Endothelial cell of umbilical vein (primary cell): ENCODE measurements around the gene TAF10. TPM values are rescaled to one million over a fixed set of nuclear protein-coding genes. Genes with fewer than 3 reads are reported as not detected.

Experiments
- BruUV-seq: library from RNA; stranded (reverse); fragments of 400-500 nt; replicated peaks from 2 replicates; lab custom pipeline; 2021; lab: Mats Ljungman, UMichigan
- CTCF ChIA-PET: fragments of 300-600, 350-600 bp; sonication (Branson Sonifier 250); formaldehyde crosslinking; loops from one replicate; lab custom pipeline; 2021; ENCODE audit warnings: antibody characterized with exemption, inconsistent platforms; lab: Charles Lee
- POLR2A ChIA-PET: fragments of 300-600, 350-600 bp; sonication (Branson Sonifier 250); formaldehyde crosslinking; loops from one replicate; lab custom pipeline; 2021; ENCODE audit warnings: antibody characterized with exemption, inconsistent platforms; lab: Charles Lee
- DNase-seq: peaks from one replicate; pipeline ENCODE4 v3.0.0-alpha.2; 2011; ENCODE audit warnings: low read depth, low spot score
- FAIRE-seq: peaks from 2 replicates; lab custom pipeline; 2011; peaks lifted over from hg19 to GRCh38; lab: Jason Lieb, UNC
- H2AFZ ChIP-seq: 2 replicates; pipeline ENCODE4 v1.6.0; 2012; ENCODE audit warnings: low read depth, low read length, control low read depth, inconsistent platforms
- H3K27ac ChIP-seq: 2 replicates; pipeline ENCODE4 v1.5.1; 2011; ENCODE audit warnings: low read depth, mild to moderate bottlenecking, control low read depth, low read length, moderate library complexity; ENCODE audit not compliant: insufficient read depth
- H3K27me3 ChIP-seq, 2 experiments: 2 replicates each; pipeline versions ENCODE4 v1.6.0 to v1.6.1; 2011; ENCODE audit warnings: low read length in 2 of 2, mixed read lengths in 1 of 2; ENCODE audit not compliant: control insufficient read depth in 2 of 2, insufficient read depth in 2 of 2
- H3K36me3 ChIP-seq, 2 experiments: 2 replicates in 1 of 2; 3 replicates in 1 of 2; pipeline ENCODE4 v1.5.1; 2011; ENCODE audit warnings: low read length in 2 of 2, mild to moderate bottlenecking in 1 of 2, moderate library complexity in 1 of 2; ENCODE audit not compliant: control insufficient read depth in 2 of 2, insufficient read depth in 2 of 2; ENCODE audit errors: extremely low read depth in 1 of 2
- H3K4me1 ChIP-seq: 3 replicates; pipeline ENCODE4 v1.5.1; 2011; ENCODE audit warnings: mild to moderate bottlenecking, low read length; ENCODE audit not compliant: control insufficient read depth, insufficient read depth; ENCODE audit errors: extremely low read depth
- H3K4me2 ChIP-seq: 2 replicates; pipeline ENCODE4 v1.6.1; 2011; ENCODE audit warnings: low read length, control low read depth, mixed read lengths; ENCODE audit not compliant: insufficient read depth
- H3K4me3 ChIP-seq, 3 experiments: fragments of 200-600 bp in 1 of 3; sonication (generic), shearing (Covaris generic) in 1 of 3; replicated peaks in 1 of 3; 2 replicates each; pipeline ENCODE4 v1.5.1; 2011 to 2016; ENCODE audit warnings: control low read depth in 3 of 3, low read length in 3 of 3, mild to moderate bottlenecking in 2 of 3, inconsistent platforms in 1 of 3, low read depth in 1 of 3, moderate library complexity in 1 of 3; ENCODE audit not compliant: insufficient read depth in 1 of 3
- H3K79me2 ChIP-seq: 2 replicates; pipeline ENCODE4 v1.6.0; 2012; ENCODE audit warnings: low read length, inconsistent platforms; ENCODE audit not compliant: control insufficient read depth, insufficient read depth
- H3K9ac ChIP-seq: replicated peaks from 2 replicates; pipeline ENCODE3; 2011; ENCODE audit warnings: low read length, control low read depth; ENCODE audit not compliant: insufficient read depth; ENCODE audit errors: extremely low read depth
- H3K9me1 ChIP-seq: replicated peaks from 3 replicates; pipeline ENCODE4 v1.6.0; 2011; ENCODE audit warnings: mild to moderate bottlenecking, low read length; ENCODE audit not compliant: control insufficient read depth, insufficient read depth; ENCODE audit errors: extremely low read depth
- H3K9me3 ChIP-seq: replicated peaks from 2 replicates; pipeline ENCODE4 v1.5.1; 2012; ENCODE audit warnings: low read length, inconsistent platforms; ENCODE audit not compliant: control insufficient read depth, insufficient read depth
- H4K20me1 ChIP-seq: replicated peaks from 2 replicates; pipeline ENCODE3; 2011; ENCODE audit warnings: mild to moderate bottlenecking, low read length; ENCODE audit not compliant: control insufficient read depth, insufficient read depth; ENCODE audit errors: extremely low read depth
- CTCF ChIP-seq, 2 donors: IDR thresholded peaks; 1 replicate in 1 of 2; 2 replicates in 1 of 2; pipeline ENCODE4 v1.5.1; 2011; ENCODE audit warnings: low read length in 2 of 2, mild to moderate bottlenecking in 2 of 2, moderate library complexity in 2 of 2, control low read depth in 1 of 2, inconsistent platforms in 1 of 2, low read depth in 1 of 2; ENCODE audit not compliant: insufficient read depth in 1 of 2; ENCODE audit errors: extremely low read depth in 1 of 2
- EZH2 ChIP-seq: IDR thresholded peaks from 2 replicates; pipeline ENCODE4 v1.6.1; 2012; ENCODE audit warnings: borderline replicate concordance, low read depth, mild to moderate bottlenecking, moderate library complexity, low read length, inconsistent platforms; ENCODE audit not compliant: severe bottlenecking
- FOS ChIP-seq: IDR thresholded peaks from 2 replicates; pipeline ENCODE4 v1.6.1; 2011; ENCODE audit warnings: mild to moderate bottlenecking, low read length, moderate library complexity, borderline replicate concordance; ENCODE audit not compliant: insufficient read depth
- GATA2 ChIP-seq: IDR thresholded peaks from 2 replicates; pipeline ENCODE4 v1.7.0; 2011; ENCODE audit warnings: low read depth, mild to moderate bottlenecking, moderate library complexity, mixed read lengths, low read length; ENCODE audit not compliant: insufficient read length, insufficient read depth
- JUN ChIP-seq: IDR thresholded peaks from 2 replicates; pipeline ENCODE4 v1.6.1; 2011; ENCODE audit warnings: borderline replicate concordance, low read depth; ENCODE audit not compliant: insufficient read length, insufficient read depth
- MAX ChIP-seq: IDR thresholded peaks from 2 replicates; pipeline ENCODE4 v1.6.1; 2011; ENCODE audit not compliant: insufficient read depth, insufficient read length
- MYC ChIP-seq: IDR thresholded peaks from one replicate; pipeline ENCODE4 v1.6.1; 2011; ENCODE audit warnings: mild to moderate bottlenecking, low read depth, low read length
- POLR2A ChIP-seq: IDR thresholded peaks from 2 replicates; pipeline ENCODE4 v1.6.1; 2012; ENCODE audit warnings: low read depth, mild to moderate bottlenecking, control low read depth, low read length
- POLR2AphosphoS5 ChIP-seq: IDR thresholded peaks from 2 replicates; pipeline ENCODE4 v1.6.1; 2012; ENCODE audit warnings: low read depth, mild to moderate bottlenecking, control low read depth, low read length, moderate library complexity; ENCODE audit not compliant: insufficient read depth
- dilution Hi-C: fragments of 300-500 bp; cut with MboI; formaldehyde crosslinking; loops from one replicate; pipeline ENCODE4 v1.15.0; 2019; ENCODE audit warnings: low sequenced_read_pairs; ENCODE audit not compliant: extremely low pct_ligation_motif_present
- intact Hi-C: fragments of 100-400 bp; cut with micrococcal nuclease; formaldehyde crosslinking; loops from one replicate; pipeline ENCODE4 v1.10.0; 2022
- polyA plus RNA-seq, 4 experiments: library from polyadenylated mRNA; depleted of rRNA in 3 of 4; stranded (reverse) in 3 of 4; unstranded in 1 of 4; fragments of >200 nt; gene quantifications; 2 replicates each; pipeline versions ENCODE4 v1.2.1 to v1.2.3, GENCODE V29; 2011 to 2012; ENCODE audit warnings: missing spikeins in 1 of 4
- total RNA-seq: library from RNA; stranded (reverse); gene quantifications from 2 replicates; pipeline ENCODE4 v1.2.3, GENCODE V29; 2021

The TAF10 gene
- total and polyA plus RNA-seq, 2 donors (not counting 3 experiments of a cell fraction or from before 2014, with no cell fraction given), result 86.2 to 149 TPM

- Histone ChIP-seq H3K79me2 (peaks cover 2% of the 10 kb centered on the region), H3K4me1 (peaks cover 15% of the 10 kb centered on the region), H3K9me3 (no peaks in the 10 kb centered on the region), H3K4me2 (no peak overlapping the region), H3K27me3 (no peaks in the 10 kb centered on the region), H3K36me3 (no peaks in the 10 kb centered on the region), H2AFZ (no peak overlapping the region), H3K9me1 (no peaks in the 10 kb centered on the region), H3K9ac (no peak overlapping the region), H3K27ac (no peak overlapping the region), H4K20me1 (no peaks in the 10 kb centered on the region), H3K4me3 (no peak overlapping the region)
- CTCF ChIA-PET, result interaction anchor here (0.9 to 1.5 kb wide), 3 partner anchors 21 to 123 kb away, joined by 4 read pairs; partner anchors contain the start of gene TPP1
- dilution Hi-C loops, result no loop called here
- no peak for FAIRE-seq
- POLR2A ChIA-PET, result no interaction called here
- intact Hi-C loops, result no loop called here
- no peak for DNase-seq
- no TSS peak for BruUV-seq
- TF ChIP-seq POLR2AphosphoS5, result no peak
- no peak for TF ChIP-seq MYC
- TF ChIP-seq CTCF (IDR thresholded peaks at IDR 0.05; ENCODE audit: extremely low read depth in 1 of 2, insufficient read depth in 1 of 2, low read depth in 1 of 2, low read length in 2 of 2), result no peak
- no peak for TF ChIP-seq POLR2A
- no peak for TF ChIP-seq JUN
Measured at GRCh38 chr11:6653656-6654055, 41.6 kb upstream of the TAF10 start.

GRCh38 chr11:6653097-6653496, 41.1 kb upstream of the TAF10 start:
- ChIA-PET CTCF (interaction anchor here (1.3 to 1.5 kb wide), 2 partner anchors 17 to 274 kb away, joined by 3 to 5 read pairs; no protein-coding TSS in a partner anchor), POLR2A (no interaction called here)
- BruUV-seq, result no TSS peak
- Histone ChIP-seq H3K9me1 (no peaks in the 10 kb centered on the region), H3K4me1 (peaks cover 19% of the 10 kb centered on the region), H3K36me3 (no peaks in the 10 kb centered on the region), H3K4me2 (no peak overlapping the region), H3K4me3 (no peak overlapping the region), H3K27me3 (no peaks in the 10 kb centered on the region), H3K9me3 (no peaks in the 10 kb centered on the region), H3K27ac (no peak overlapping the region), H3K9ac (no peak overlapping the region), H4K20me1 (no peaks in the 10 kb centered on the region), H2AFZ (no peak overlapping the region), H3K79me2 (peaks cover 2% of the 10 kb centered on the region)
- DNase-seq (no peak), FAIRE-seq (no peak)
- intact Hi-C loops, result no loop called here
- TF ChIP-seq GATA2 (no peak), POLR2AphosphoS5 (no peak), MAX (no peak), JUN (no peak), CTCF (IDR thresholded peaks at IDR 0.05; ENCODE audit: extremely low read depth in 1 of 2, insufficient read depth in 1 of 2, low read depth in 1 of 2, low read length in 2 of 2) (no peak), POLR2A (no peak), FOS (no peak), EZH2 (no peak), MYC (no peak)
- dilution Hi-C loops, result no loop called here
